SK-N-MC (cell line): ENCODE data around the gene TMUB1.
A peak's percentile ranks its signal among the peaks of the same experiment; 100 is the strongest.

ENCODE experiments used
- DNase-seq: peaks from one replicate; pipeline ENCODE4 v3.0.0-alpha.2; 2011; ENCODE audit warnings: low read depth, low spot score
- H3K27ac ChIP-seq: fragments of 200-600 bp; sonication (generic); 2 replicates; pipeline ENCODE4 v1.5.1; 2016; ENCODE audit warnings: mixed run types
- H3K36me3 ChIP-seq: fragments of 200-600 bp; sonication (generic); 2 replicates; pipeline ENCODE4 v1.6.1; 2017; ENCODE audit warnings: antibody characterized with exemption, low read length, mixed read lengths; ENCODE audit not compliant: insufficient read depth
- H3K4me3 ChIP-seq: fragments of 200-600 bp; sonication (generic); 2 replicates; pipeline ENCODE4 v1.5.1; 2016
- H3K9ac ChIP-seq: fragments of 200-600 bp; sonication (generic); 2 replicates; pipeline ENCODE4 v1.8.0; 2017; ENCODE audit warnings: mixed run types, mixed read lengths; ENCODE audit not compliant: insufficient read length
- H3K9me3 ChIP-seq: fragments of 200-600 bp; sonication (generic); 2 replicates; pipeline ENCODE4 v1.6.1; 2017; ENCODE audit warnings: low read depth, mild to moderate bottlenecking, antibody characterized with exemption, low read length, moderate library complexity, mixed read lengths
- EZH2 ChIP-seq: fragments of 200-600 bp; sonication (generic); IDR thresholded peaks from one replicate; pipeline ENCODE4 v1.6.1; 2017; ENCODE audit warnings: antibody characterized with exemption
- FOXP2 ChIP-seq: optimal IDR thresholded peaks from 2 replicates; pipeline ENCODE3; 2011; ENCODE audit warnings: mild to moderate bottlenecking, moderate library complexity; ENCODE audit not compliant: insufficient read depth; ENCODE audit errors: extremely low read length, control extremely low read depth
- POLR2AphosphoS5 ChIP-seq: IDR thresholded peaks from 2 replicates; pipeline ENCODE4 v1.6.1; 2012; ENCODE audit warnings: mild to moderate bottlenecking, low read depth, low read length, borderline replicate concordance

TMUB1 gene

GRCh38 chr7:151091988-151092387 is 8.7 kb upstream of the TMUB1 start:
- Histone ChIP-seq H3K36me3 (no peaks in the 10 kb centered on the region; the same call in 1 of the 2 replicates), H3K27ac (no peak overlapping the region), H3K9me3 (no peaks in the 10 kb centered on the region), H3K4me3 (no peak overlapping the region), H3K9ac (no peak overlapping the region)
- DNase-seq, result no peak
- no peak for TF ChIP-seq EZH2
- TF ChIP-seq POLR2AphosphoS5, result no peak
- TF ChIP-seq FOXP2, result no peak

GRCh38 chr7:151091431-151091830 is 8.1 kb upstream of the TMUB1 start:
- Histone ChIP-seq H3K9ac (no peak overlapping the region), H3K4me3 (no peak overlapping the region), H3K9me3 (no peaks in the 10 kb centered on the region), H3K36me3 (no peaks in the 10 kb centered on the region; the same call in 1 of the 2 replicates), H3K27ac (no peak overlapping the region)
- no peak for DNase-seq
- TF ChIP-seq EZH2 (no peak), POLR2AphosphoS5 (no peak), FOXP2 (no peak)

DNA sequence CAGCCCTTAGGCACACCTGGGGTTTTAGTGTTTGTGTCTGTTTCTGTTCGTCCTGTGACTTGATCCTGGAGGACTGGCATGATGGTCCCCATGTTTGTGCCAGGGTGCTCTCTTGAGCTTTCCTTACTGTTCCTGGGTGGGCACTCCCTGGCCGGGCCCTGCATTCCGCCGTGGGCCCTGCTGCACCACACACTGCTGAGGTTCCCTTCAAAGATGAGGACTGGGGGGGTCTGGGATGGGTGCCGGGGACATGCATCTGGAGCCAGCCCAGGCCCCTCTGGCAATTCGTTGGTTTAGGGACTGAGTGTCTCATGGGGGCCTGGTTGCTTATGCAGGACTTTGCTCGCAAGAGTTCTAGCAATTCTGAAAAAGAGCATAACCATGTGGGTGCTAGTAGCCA is 7.7 kb upstream of the TMUB1 start:
- H3K27ac ChIP-seq, result no peak overlapping the region
- TF ChIP-seq FOXP2 (no peak), POLR2AphosphoS5 (no peak)
- no peaks in the 10 kb centered on the region for H3K9me3 ChIP-seq
- DNase-seq, result no peak
- no peak overlapping the region for H3K9ac ChIP-seq
- no peaks in the 10 kb centered on the region; the same call in 1 of the 2 replicates for H3K36me3 ChIP-seq
- H3K4me3 ChIP-seq, result no peak overlapping the region

GRCh38 chr7:151089893-151090730 is 6.8 kb upstream of the TMUB1 start:
- DNase-seq, result no peak
- H3K36me3 ChIP-seq, result no peaks in the 10 kb centered on the region; the same call in 1 of the 2 replicates
- no peak for TF ChIP-seq POLR2AphosphoS5
- no peak for TF ChIP-seq FOXP2
- TF ChIP-seq EZH2, result no peak
- no peaks in the 10 kb centered on the region for H3K9me3 ChIP-seq
- no peak overlapping the region for H3K4me3 ChIP-seq
- no peak overlapping the region for H3K9ac ChIP-seq
- H3K27ac ChIP-seq, result no peak overlapping the region

- no peak for TF ChIP-seq FOXP2
- TF ChIP-seq EZH2, result no peak
- TF ChIP-seq POLR2AphosphoS5, result no peak
- H3K27ac ChIP-seq, result 0 out of 2 replicates have a peak overlapping the region, but pooled peaks have one; percentile 6
- peak overlapping the region; percentile 98; the same call in 1 of the 2 replicates for H3K4me3 ChIP-seq
- H3K36me3 ChIP-seq, result no peaks in the 10 kb centered on the region; the same call in 1 of the 2 replicates
- no peaks in the 10 kb centered on the region for H3K9me3 ChIP-seq
- H3K9ac ChIP-seq, result peak overlapping the region; percentile 20
- DNase-seq, result no peak
Measured at GRCh38 chr7:151088856-151089699, 5.8 kb upstream of the TMUB1 start.

DNA sequence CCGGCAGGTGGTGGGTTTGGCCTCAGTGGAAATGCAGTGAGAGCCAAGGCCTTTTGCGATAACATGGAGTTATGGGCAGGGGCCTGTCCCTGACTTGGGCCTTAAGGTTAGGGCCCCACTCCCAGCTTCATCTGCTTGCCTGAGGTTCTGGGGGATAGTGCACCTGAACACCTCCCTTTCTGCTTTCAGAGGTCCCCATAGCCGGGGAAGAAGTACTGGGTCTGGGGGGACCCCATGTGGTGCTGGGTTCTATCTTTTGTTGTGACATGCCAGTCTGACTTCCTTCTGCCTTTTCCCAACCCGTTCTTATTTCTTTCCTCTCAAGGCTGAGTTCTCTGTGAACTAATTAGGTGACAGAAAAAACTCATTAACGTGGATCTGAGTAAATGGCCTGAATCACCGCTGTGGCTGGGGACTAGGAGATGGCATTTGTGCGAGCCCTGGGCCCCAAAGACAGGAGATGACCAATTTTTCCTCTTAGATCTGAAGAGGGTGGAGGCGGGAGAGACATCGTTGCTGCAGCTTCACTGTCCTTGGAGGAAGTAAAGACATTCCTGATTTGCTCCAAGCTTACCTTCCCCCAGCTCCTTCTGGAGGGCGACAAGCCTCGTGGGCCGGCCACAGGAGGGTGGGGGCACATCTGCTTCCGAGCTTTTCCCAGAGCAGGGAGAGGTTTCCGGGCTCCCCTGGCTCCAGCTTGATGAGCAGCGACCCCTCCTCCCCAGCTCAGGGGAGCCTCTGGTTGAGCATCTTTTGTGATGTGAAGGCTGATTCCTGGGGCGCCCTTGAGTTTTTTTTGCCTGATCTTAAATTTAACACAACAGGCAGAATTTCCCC is 4.9 kb upstream of the TMUB1 start:
- TF ChIP-seq FOXP2, result no peak
- no peak for TF ChIP-seq EZH2
- no peak for TF ChIP-seq POLR2AphosphoS5
- H3K9me3 ChIP-seq, result no peaks in the 10 kb centered on the region
- peak overlapping the region; percentile 98 for H3K4me3 ChIP-seq
- peak overlapping the region; percentile 88 for H3K9ac ChIP-seq
- no peak overlapping the region for H3K27ac ChIP-seq
- H3K36me3 ChIP-seq, result no peaks in the 10 kb centered on the region; the same call in 1 of the 2 replicates
- DNase-seq, result no peak

DNA sequence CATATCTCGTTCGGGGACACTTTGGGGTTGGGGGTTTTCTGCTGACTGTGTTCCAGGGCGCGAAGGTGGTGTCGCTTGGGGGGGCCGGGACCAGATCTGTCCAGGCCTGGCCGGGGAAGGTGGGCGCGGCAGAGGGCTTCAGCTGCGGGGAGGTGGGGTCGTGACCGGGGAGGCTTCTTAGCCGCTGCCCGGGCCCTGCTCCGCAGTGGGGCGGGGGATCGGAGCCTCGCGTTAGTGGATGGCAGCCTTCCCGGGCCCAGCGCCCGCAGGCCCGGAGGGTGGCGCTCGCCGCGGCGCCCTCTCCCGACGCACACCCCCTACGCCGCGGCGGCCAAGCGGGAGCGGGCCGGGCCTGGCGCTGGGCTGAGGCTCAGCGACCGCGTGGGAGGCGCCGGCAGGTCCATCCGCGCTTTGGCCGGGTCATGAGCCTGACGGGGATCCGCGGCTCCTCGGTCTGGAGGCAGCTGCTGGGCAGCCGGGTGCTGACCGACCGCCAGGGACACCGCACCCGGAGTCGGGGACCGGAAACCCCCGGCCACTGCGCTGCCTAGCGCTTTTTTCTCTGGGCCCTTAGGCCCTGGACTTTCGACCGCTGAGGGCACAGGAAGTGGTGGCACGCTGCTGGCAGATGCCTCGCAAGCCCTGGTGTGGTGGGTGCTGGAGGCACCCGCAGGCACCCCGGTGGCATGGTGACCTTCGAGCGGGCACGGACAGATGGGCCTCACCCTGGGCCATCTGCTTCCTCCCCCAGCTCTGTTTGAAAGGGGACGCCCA is 4.1 kb upstream of the TMUB1 start:
- no peaks in the 10 kb centered on the region for H3K9me3 ChIP-seq
- peak overlapping the region; percentile 88 for H3K9ac ChIP-seq
- DNase-seq, result no peak
- no peak overlapping the region for H3K27ac ChIP-seq
- H3K4me3 ChIP-seq, result peak overlapping the region; percentile 98
- TF ChIP-seq EZH2, result no peak
- no peak for TF ChIP-seq FOXP2
- TF ChIP-seq POLR2AphosphoS5, result no peak
- no peaks in the 10 kb centered on the region; the same call in 1 of the 2 replicates for H3K36me3 ChIP-seq
